HepG2 (cell line): ENCODE measurements around the gene ABI2. TPM values are rescaled to one million over a fixed set of nuclear protein-coding genes. Genes with fewer than 3 reads are reported as not detected.

Source experiments
- ATAC-seq: fragments of 200-7000 bp; cut with Tn5 transposase; 3 replicates; pipeline ENCODE4 v1.9.1; 2020; ENCODE audit warnings: mild to moderate bottlenecking, moderate library complexity
- BruUV-seq: library from RNA; stranded (reverse); fragments of 400-500 nt; replicated peaks from 2 replicates; lab custom pipeline; 2021; lab: Mats Ljungman, UMichigan
- CTCF ChIA-PET: fragments of 300-600 bp; formaldehyde crosslinking; extraction: SDS; loops from one replicate; lab custom pipeline; 2021; ENCODE audit warnings: low total read pairs, inconsistent platforms, low intra/inter-chr PET ratio; lab: Yijun Ruan, JAX
- POLR2A ChIA-PET: fragments of 350-600 bp; sonication (Branson Sonifier 250); formaldehyde crosslinking; loops from one replicate; lab custom pipeline; 2020; ENCODE audit warnings: antibody characterized with exemption, inconsistent platforms; lab: Yijun Ruan, JAX
- DNase-seq: peaks from one replicate; pipeline ENCODE4 v3.0.0-alpha.2; 2015; ENCODE audit warnings: low spot score
- FAIRE-seq: peaks from 3 replicates; lab custom pipeline; 2011; peaks lifted over from hg19 to GRCh38; lab: Jason Lieb, UNC
- H2AFZ ChIP-seq: one replicate; pipeline ENCODE4 v1.6.1; 2011; ENCODE audit warnings: low read length, inconsistent platforms
- H3K27ac ChIP-seq: fragments of 300-600 bp; 3 replicates; pipeline ENCODE4 v1.8.0; 2011; ENCODE audit warnings: mixed run types, mild to moderate bottlenecking, mixed read lengths, low read length, inconsistent platforms; ENCODE audit not compliant: insufficient read depth; ENCODE audit errors: extremely low read length
- H3K27me3 ChIP-seq, 2 experiments: fragments of 200-600 bp in 1 of 2; 2 replicates in 1 of 2; 3 replicates in 1 of 2; pipeline versions ENCODE4 v1.6.0 to v1.8.0; 2011; ENCODE audit warnings: low read length in 2 of 2, mild to moderate bottlenecking in 2 of 2, moderate library complexity in 2 of 2, inconsistent platforms in 1 of 2; ENCODE audit not compliant: insufficient read depth in 2 of 2, control insufficient read depth in 1 of 2
- H3K36me3 ChIP-seq, 2 experiments: fragments of 200-600 bp in 1 of 2; replicated peaks in 1 of 2; 2 replicates in 1 of 2; 3 replicates in 1 of 2; pipeline versions ENCODE4 v1.5.1 to v1.8.0; 2011; ENCODE audit warnings: low read length in 2 of 2, inconsistent platforms in 1 of 2; ENCODE audit not compliant: insufficient read depth in 2 of 2, control insufficient read depth in 1 of 2
- H3K4me1 ChIP-seq: 2 replicates; pipeline ENCODE4 v1.5.1; 2012; ENCODE audit warnings: low read length, inconsistent platforms; ENCODE audit not compliant: insufficient read depth
- H3K4me2 ChIP-seq: 2 replicates; pipeline ENCODE4 v1.6.0; 2011; ENCODE audit warnings: low read depth, low read length, inconsistent platforms
- H3K4me3 ChIP-seq, 3 experiments: fragments of 200-600 bp in 1 of 3; sonication (generic), shearing (Covaris generic) in 1 of 3; replicated peaks in 1 of 3; 2 replicates each; pipeline ENCODE4 v1.5.1; 2011 to 2016; ENCODE audit warnings: low read length in 3 of 3, inconsistent platforms in 2 of 3, low read depth in 2 of 3, mild to moderate bottlenecking in 2 of 3, control low read depth in 1 of 3, mixed read lengths in 1 of 3; ENCODE audit not compliant: insufficient read depth in 1 of 3
- H3K79me2 ChIP-seq: one replicate; pipeline ENCODE4 v1.6.1; 2011; ENCODE audit warnings: low read length, inconsistent platforms; ENCODE audit not compliant: insufficient read depth
- H3K9ac ChIP-seq: 2 replicates; pipeline ENCODE4 v1.6.0; 2011; ENCODE audit warnings: mild to moderate bottlenecking, low read depth, low read length, inconsistent platforms; ENCODE audit not compliant: insufficient read depth
- H3K9me3 ChIP-seq: 2 replicates; pipeline ENCODE4 v1.5.1; 2012; ENCODE audit warnings: mild to moderate bottlenecking, low read length
- H4K20me1 ChIP-seq: 2 replicates; pipeline ENCODE4 v1.6.0; 2011; ENCODE audit warnings: inconsistent platforms, mild to moderate bottlenecking, low read length, moderate library complexity; ENCODE audit not compliant: insufficient read depth
- BCL6 ChIP-seq: IDR thresholded peaks from 2 replicates; pipeline ENCODE4 v1.6.1; 2016; ENCODE audit warnings: missing genetic modification reagents, missing compliant biosample characterization
- CBX1 ChIP-seq: IDR thresholded peaks from one replicate; pipeline ENCODE4 v1.6.1; 2016; ENCODE audit warnings: antibody characterized with exemption, low read depth
- KDM2A ChIP-seq: sonication (generic); formaldehyde crosslinking; IDR thresholded peaks from 2 replicates; pipeline ENCODE4 v1.4.0; 2020; ENCODE audit warnings: low read depth, missing genetic modification reagents, borderline replicate concordance
- KLF15 ChIP-seq: sonication (generic); formaldehyde crosslinking; IDR thresholded peaks from 2 replicates; pipeline ENCODE4 v1.8.1; 2023; ENCODE audit warnings: borderline replicate concordance, mild to moderate bottlenecking, inconsistent platforms, missing genetic modification reagents, mixed read lengths
- MED8 ChIP-seq: sonication (generic); formaldehyde crosslinking; IDR thresholded peaks from 2 replicates; pipeline ENCODE4 v1.8.1; 2023; ENCODE audit warnings: mild to moderate bottlenecking, missing genetic modification reagents; ENCODE audit not compliant: insufficient replicate concordance
- NAIF1 ChIP-seq: sonication (generic); formaldehyde crosslinking; IDR thresholded peaks from 2 replicates; pipeline ENCODE4 v1.5.0; 2020; ENCODE audit warnings: mild to moderate bottlenecking, missing genetic modification reagents, borderline replicate concordance
- NCOA5 ChIP-seq: sonication (generic); formaldehyde crosslinking; IDR thresholded peaks from 2 replicates; pipeline ENCODE4 v1.4.0; 2020; ENCODE audit warnings: missing genetic modification reagents
- SOX5 ChIP-seq: IDR thresholded peaks from 2 replicates; pipeline ENCODE4 v1.6.1; 2016; ENCODE audit warnings: borderline replicate concordance
- SP140L ChIP-seq: sonication (generic); formaldehyde crosslinking; IDR thresholded peaks from 2 replicates; pipeline ENCODE4 v1.4.0; 2020; ENCODE audit warnings: missing genetic modification reagents, borderline replicate concordance
- SYNCRIP ChIP-seq: fragments of 200-400 bp; formaldehyde crosslinking; IDR thresholded peaks from 2 replicates; pipeline ENCODE4 v1.6.1; 2018; ENCODE audit warnings: mild to moderate bottlenecking, low read depth, low read length; ENCODE audit not compliant: insufficient read depth
- ZNF124 ChIP-seq: sonication (generic); formaldehyde crosslinking; IDR thresholded peaks from 2 replicates; pipeline ENCODE4 v1.4.0; 2020; ENCODE audit warnings: missing genetic modification reagents
- ZNF260 ChIP-seq: sonication (generic); formaldehyde crosslinking; IDR thresholded peaks from 2 replicates; pipeline ENCODE4 v1.4.0; 2020; ENCODE audit warnings: missing genetic modification reagents, low read depth, mild to moderate bottlenecking, borderline replicate concordance
- ZNF574 ChIP-seq: sonication (generic); formaldehyde crosslinking; IDR thresholded peaks from 2 replicates; pipeline ENCODE4 v1.4.0; 2020; ENCODE audit warnings: missing genetic modification reagents
- ZNF782 ChIP-seq: sonication (generic); formaldehyde crosslinking; IDR thresholded peaks from 2 replicates; pipeline ENCODE4 v1.4.0; 2020; ENCODE audit warnings: missing genetic modification reagents, mild to moderate bottlenecking, borderline replicate concordance
- WGBS: methylation state at CpG from one replicate; pipeline ENCODE4 v1.1.6; 2017; ENCODE audit warnings: low lambda C conversion rate; 5-methylcytosine and 5-hydroxymethylcytosine counted together
- in situ Hi-C: cut with HindIII; loops from 2 replicates; pipeline ENCODE4 v1.10.0; 2017; ENCODE audit warnings: low pct_unique_long_range_greater_than_20kb; ENCODE audit not compliant: extremely low pct_ligation_motif_present
- intact Hi-C: fragments of 100-400 bp; cut with micrococcal nuclease; formaldehyde crosslinking; loops from one replicate; pipeline ENCODE4 v1.10.0; 2022; ENCODE audit not compliant: unreplicated experiment
- polyA plus RNA-seq, 8 experiments: library from polyadenylated mRNA; depleted of rRNA in 3 of 8; stranded (reverse) in 7 of 8; unstranded in 1 of 8; fragments of >200 nt; fragmentation: Illumina TruSeq in 4 of 8; extraction: Trizol in 4 of 8; gene quantifications; 2 replicates each; pipeline versions ENCODE4 v1.2.1 to v1.2.3, GENCODE V29; 2011 to 2016; ENCODE audit warnings: low read depth in 4 of 8, missing spikeins in 1 of 8, mixed read lengths in 1 of 8; ENCODE audit not compliant: insufficient read depth in 1 of 8
- total RNA-seq, 5 experiments: library from RNA; depleted of rRNA; stranded (reverse); fragments of >200 nt; fragmentation: Illumina TruSeq; extraction: Trizol; gene quantifications; 2 replicates each; pipeline ENCODE4 v1.2.3, GENCODE V29; 2016; ENCODE audit warnings: low read depth in 1 of 5
- TF ChIP-seq, protein P1 (sequence below): sonication (generic); formaldehyde crosslinking; IDR thresholded peaks from 2 replicates; pipeline ENCODE4 v1.8.0; 2022; ENCODE audit warnings: low read depth, missing genetic modification reagents
- TF ChIP-seq, protein P2 (sequence below): sonication (generic); formaldehyde crosslinking; IDR thresholded peaks from 2 replicates; pipeline ENCODE4 v1.5.0; 2020; ENCODE audit warnings: mild to moderate bottlenecking, missing genetic modification reagents, borderline replicate concordance

Gene ABI2
- total and polyA plus RNA-seq, 2 of the 13 experiments (the other 11 are each of a cell fraction or from before 2014, with no cell fraction given): 28.4 to 32.4 TPM

- no peak overlapping the region for H3K27ac ChIP-seq
- WGBS: 96% methylated on average over 6 of the region's 6 CpGs
- no peak overlapping the region for H3K9ac ChIP-seq
- BruUV-seq: no TSS peak
- ATAC-seq (no peak), FAIRE-seq (no peak), DNase-seq (no peak)
- H3K27me3 ChIP-seq: no peaks in the 10 kb centered on the region
- H3K79me2 ChIP-seq: no peaks in the 10 kb centered on the region
- H2AFZ ChIP-seq: no peak overlapping the region
- no peaks in the 10 kb centered on the region for H3K9me3 ChIP-seq
- no peak overlapping the region for H3K4me3 ChIP-seq
- intact Hi-C loops (no loop called here), in situ Hi-C loops (no loop called here)
- CTCF ChIA-PET: no interaction called here
- H3K36me3 ChIP-seq: peaks cover 2 to 18% of the 10 kb centered on the region in 2 experiments
- H3K4me1 ChIP-seq: peaks cover 3% of the 10 kb centered on the region; the same call in 1 of the 2 replicates
- no peak overlapping the region for H3K4me2 ChIP-seq
- POLR2A ChIA-PET: no interaction called here
- H4K20me1 ChIP-seq: no peaks in the 10 kb centered on the region
- no peak for TF ChIP-seq MED8
- no peak for TF ChIP-seq ZNF260 (CRISPR knock-in tag)
- no peak for TF ChIP-seq SOX5
- no peak for TF ChIP-seq NAIF1
- no peak for TF ChIP-seq KDM2A (CRISPR knock-in tag)
- TF ChIP-seq NCOA5: no peak
- TF ChIP-seq ZNF124: no peak
- TF ChIP-seq, protein P1, sequence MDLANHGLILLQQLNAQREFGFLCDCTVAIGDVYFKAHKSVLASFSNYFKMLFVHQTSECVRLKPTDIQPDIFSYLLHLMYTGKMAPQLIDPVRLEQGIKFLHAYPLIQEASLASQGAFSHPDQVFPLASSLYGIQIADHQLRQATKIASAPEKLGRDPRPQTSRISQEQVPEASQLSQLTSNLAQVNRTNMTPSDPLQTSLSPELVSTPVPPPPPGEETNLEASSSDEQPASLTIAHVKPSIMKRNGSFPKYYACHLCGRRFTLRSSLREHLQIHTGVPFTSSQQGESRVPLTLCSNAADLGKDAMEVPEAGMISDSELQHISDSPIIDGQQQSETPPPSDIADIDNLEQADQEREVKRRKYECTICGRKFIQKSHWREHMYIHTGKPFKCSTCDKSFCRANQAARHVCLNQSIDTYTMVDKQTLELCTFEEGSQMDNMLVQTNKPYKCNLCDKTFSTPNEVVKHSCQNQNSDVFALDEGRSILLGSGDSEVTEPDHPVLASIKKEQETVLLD (CRISPR knock-in tag): no peak
- TF ChIP-seq, protein P2, sequence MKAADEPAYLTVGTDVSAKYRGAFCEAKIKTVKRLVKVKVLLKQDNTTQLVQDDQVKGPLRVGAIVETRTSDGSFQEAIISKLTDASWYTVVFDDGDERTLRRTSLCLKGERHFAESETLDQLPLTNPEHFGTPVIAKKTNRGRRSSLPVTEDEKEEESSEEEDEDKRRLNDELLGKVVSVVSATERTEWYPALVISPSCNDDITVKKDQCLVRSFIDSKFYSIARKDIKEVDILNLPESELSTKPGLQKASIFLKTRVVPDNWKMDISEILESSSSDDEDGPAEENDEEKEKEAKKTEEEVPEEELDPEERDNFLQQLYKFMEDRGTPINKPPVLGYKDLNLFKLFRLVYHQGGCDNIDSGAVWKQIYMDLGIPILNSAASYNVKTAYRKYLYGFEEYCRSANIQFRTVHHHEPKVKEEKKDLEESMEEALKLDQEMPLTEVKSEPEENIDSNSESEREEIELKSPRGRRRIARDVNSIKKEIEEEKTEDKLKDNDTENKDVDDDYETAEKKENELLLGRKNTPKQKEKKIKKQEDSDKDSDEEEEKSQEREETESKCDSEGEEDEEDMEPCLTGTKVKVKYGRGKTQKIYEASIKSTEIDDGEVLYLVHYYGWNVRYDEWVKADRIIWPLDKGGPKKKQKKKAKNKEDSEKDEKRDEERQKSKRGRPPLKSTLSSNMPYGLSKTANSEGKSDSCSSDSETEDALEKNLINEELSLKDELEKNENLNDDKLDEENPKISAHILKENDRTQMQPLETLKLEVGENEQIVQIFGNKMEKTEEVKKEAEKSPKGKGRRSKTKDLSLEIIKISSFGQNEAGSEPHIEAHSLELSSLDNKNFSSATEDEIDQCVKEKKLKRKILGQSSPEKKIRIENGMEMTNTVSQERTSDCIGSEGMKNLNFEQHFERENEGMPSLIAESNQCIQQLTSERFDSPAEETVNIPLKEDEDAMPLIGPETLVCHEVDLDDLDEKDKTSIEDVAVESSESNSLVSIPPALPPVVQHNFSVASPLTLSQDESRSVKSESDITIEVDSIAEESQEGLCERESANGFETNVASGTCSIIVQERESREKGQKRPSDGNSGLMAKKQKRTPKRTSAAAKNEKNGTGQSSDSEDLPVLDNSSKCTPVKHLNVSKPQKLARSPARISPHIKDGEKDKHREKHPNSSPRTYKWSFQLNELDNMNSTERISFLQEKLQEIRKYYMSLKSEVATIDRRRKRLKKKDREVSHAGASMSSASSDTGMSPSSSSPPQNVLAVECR: no peak
- TF ChIP-seq ZNF782 (CRISPR knock-in tag): no peak
- TF ChIP-seq CBX1: no peak
- TF ChIP-seq KLF15 (CRISPR knock-in tag): no peak
- no peak for TF ChIP-seq SYNCRIP
- no peak for TF ChIP-seq SP140L (CRISPR knock-in tag)
- TF ChIP-seq BCL6: no peak
- no peak for TF ChIP-seq ZNF574 (CRISPR knock-in tag)
These were observed 104.6 kb downstream of the ABI2 start for GRCh38 chr2:203432811-203433210.
